PFSK-1 (cell line): ENCODE data around the gene TTC34.

Experiments used
- FOXP2 ChIP-seq: optimal IDR thresholded peaks from 2 replicates; pipeline ENCODE3; 2011; ENCODE audit warnings: borderline replicate concordance, control low read depth, inconsistent platforms; ENCODE audit not compliant: insufficient read depth; ENCODE audit errors: extremely low read length, extremely low read depth
- POLR2AphosphoS5 ChIP-seq: IDR thresholded peaks from 2 replicates; pipeline ENCODE4 v1.6.1; 2012; ENCODE audit warnings: low read depth, mild to moderate bottlenecking, control low read depth, low read length, moderate library complexity
- REST ChIP-seq, 2 experiments: IDR thresholded peaks; 2 replicates each; pipeline versions ENCODE4 v1.6.1 to v1.8.0; 2011 to 2012; ENCODE audit warnings: low read depth in 2 of 2, low read length in 2 of 2, control low read depth in 1 of 2, inconsistent platforms in 1 of 2, mild to moderate bottlenecking in 1 of 2, moderate library complexity in 1 of 2; ENCODE audit not compliant: insufficient read depth in 1 of 2
- SIN3A ChIP-seq: IDR thresholded peaks from 2 replicates; pipeline ENCODE4 v1.6.1; 2012; ENCODE audit warnings: mild to moderate bottlenecking, low read length, moderate library complexity, borderline replicate concordance; ENCODE audit not compliant: insufficient read depth
- TAF1 ChIP-seq: IDR thresholded peaks from 2 replicates; pipeline ENCODE4 v1.6.1; 2012; ENCODE audit warnings: low read length, control low read depth, borderline replicate concordance; ENCODE audit not compliant: insufficient read depth

The TTC34 gene

DNA sequence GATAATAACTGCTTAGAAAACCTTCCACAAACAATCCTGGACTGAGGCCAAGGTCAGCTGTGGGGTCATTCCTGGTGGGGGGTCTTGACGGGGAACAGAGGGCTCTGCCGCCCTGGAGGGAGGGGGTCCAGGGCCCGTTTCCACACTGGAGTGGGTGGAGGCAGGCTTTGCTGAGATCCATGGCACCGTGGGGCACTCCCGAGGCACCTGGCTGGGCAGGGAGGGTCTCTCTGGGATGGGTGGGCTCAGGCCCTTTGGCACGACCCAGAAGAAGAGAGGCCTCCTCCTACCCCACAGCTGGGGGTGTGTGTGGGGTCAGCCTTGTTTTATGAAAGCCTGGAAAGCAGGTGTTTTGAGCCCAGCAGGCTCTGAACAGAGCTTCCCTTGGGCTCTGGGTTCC lies 173.7 kb downstream of the TTC34 start:
- TF ChIP-seq REST (IDR thresholded peaks at IDR 0.05; ENCODE audit: insufficient read depth in 1 of 2, low read depth in 2 of 2, low read length in 2 of 2) (no peak), TAF1 (no peak), FOXP2 (no peak), SIN3A (no peak), POLR2AphosphoS5 (no peak)

DNA sequence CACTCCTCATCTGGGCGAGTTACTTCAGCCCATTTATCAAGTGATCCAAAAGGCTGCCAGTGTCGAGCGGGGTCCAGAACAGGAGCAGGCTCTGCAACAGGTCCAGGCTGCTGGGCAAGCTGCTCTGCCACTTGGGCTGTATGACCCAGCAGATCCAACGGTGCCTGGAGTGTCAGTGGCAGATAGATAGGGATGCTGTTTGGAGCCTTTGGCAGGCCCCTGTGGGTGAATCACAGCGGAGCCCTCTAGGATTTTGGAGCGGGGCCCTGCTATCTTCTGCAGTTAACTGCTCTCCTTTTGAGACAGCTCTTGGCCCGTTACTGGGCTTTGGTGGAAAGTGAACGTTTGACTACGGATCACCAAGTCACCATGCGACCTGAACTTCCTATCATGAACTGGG lies 176.2 kb downstream of the TTC34 start:
- no peak for TF ChIP-seq SIN3A
- TF ChIP-seq POLR2AphosphoS5, result no peak
- no peak for TF ChIP-seq REST (IDR thresholded peaks at IDR 0.05; ENCODE audit: insufficient read depth in 1 of 2, low read depth in 2 of 2, low read length in 2 of 2)
- no peak for TF ChIP-seq FOXP2
- no peak for TF ChIP-seq TAF1

DNA sequence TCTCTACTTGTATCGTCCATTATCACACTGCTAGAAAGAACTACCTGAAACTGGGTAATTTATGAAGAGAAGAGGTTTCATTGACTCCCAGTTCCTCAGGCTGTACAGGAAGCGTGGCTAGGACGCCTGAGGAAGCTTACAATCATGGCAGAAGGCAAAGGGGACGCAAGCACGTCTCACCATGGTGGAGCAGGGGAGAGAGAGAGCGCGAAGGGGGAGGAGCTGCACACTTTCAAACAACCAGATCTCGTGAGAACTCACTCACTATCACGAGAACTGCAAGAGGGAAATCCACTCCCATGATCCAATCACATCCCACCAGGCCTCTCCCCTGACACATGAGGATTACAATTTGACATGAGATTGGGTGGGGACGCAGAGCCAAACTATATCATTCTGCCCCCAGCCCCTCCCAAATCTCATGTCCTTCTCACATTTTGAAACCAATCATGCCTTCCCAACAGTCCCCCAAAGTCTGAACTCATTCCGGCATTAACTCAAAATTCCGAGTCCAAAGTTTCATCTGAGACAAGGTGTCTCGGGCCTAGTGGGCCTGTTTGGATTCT lies 176.7 kb downstream of the TTC34 start:
- TF ChIP-seq FOXP2 (no peak), TAF1 (no peak), REST (IDR thresholded peaks at IDR 0.05; ENCODE audit: insufficient read depth in 1 of 2, low read depth in 2 of 2, low read length in 2 of 2) (no peak), SIN3A (no peak), POLR2AphosphoS5 (no peak)

DNA sequence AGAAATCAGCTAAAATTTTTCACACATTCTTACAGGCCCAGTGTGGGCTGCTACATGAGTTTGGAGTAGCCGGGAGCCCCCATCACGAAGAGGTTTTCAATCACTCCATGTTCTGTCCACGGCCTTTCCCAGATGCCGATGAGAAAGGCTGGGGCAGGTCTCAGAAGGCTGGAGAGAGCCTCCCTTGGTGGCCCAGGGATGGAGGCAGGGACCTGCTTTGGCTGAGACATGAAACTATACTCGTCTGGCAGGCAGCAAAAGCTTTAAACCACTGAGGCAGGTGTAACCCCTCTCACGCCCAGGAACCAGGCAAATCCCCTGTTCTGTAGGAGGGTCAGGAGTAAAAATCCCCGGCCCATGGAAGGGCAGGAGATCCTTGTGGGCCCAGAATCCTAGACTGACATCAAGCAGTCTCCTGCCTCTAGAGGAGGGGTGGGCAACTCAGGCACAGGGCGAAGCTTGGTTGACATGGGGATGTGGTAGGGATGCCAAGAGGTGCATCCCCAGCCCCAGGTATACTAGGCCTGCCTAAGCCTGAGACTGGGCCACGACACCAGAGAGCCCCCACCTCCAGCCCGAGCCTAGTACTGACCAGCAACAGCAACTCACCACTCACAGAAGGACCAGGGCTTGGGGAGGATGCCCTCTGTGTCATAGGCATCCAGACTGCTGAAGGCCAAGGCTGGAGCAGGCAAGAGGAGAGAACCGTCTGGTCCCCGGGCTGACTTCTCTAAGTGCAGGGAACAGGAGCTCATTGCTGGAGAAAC lies 177.7 kb downstream of the TTC34 start:
- TF ChIP-seq POLR2AphosphoS5, result no peak
- TF ChIP-seq FOXP2, result no peak
- TF ChIP-seq TAF1, result no peak
- no peak for TF ChIP-seq REST (IDR thresholded peaks at IDR 0.05; ENCODE audit: insufficient read depth in 1 of 2, low read depth in 2 of 2, low read length in 2 of 2)
- TF ChIP-seq SIN3A, result no peak

GRCh38 chr1:2617971-2618470 lies 183.5 kb downstream of the TTC34 start:
- no peak for TF ChIP-seq TAF1
- no peak for TF ChIP-seq FOXP2
- no peak for TF ChIP-seq POLR2AphosphoS5
- no peak for TF ChIP-seq REST (IDR thresholded peaks at IDR 0.05; ENCODE audit: insufficient read depth in 1 of 2, low read depth in 2 of 2, low read length in 2 of 2)
- no peak for TF ChIP-seq SIN3A
